IPS DF 19.7 (cell line): Measurements from ENCODE around the gene PPM1E.
"Not testable (repeated sequence)": the region's sequence is repeated elsewhere in the genome, so short reads cannot be mapped to it uniquely, and the experiment has no call there.

Experiments
- DNase-seq: peaks from one replicate; pipeline ENCODE4 v3.0.0-alpha.2; 2013; ENCODE audit warnings: low read depth, low spot score

The PPM1E gene

GRCh38 chr17:58755577-58756245 is at the start of gene PPM1E:
Gene PPM1E (plus strand): TSS chr17:58755854.
- DNase-seq = peak; percentile 64

GRCh38 chr17:58706351-58707140 is 49.1 kb upstream of the PPM1E start:
- no peak for DNase-seq

- no peak for DNase-seq
Observed at GRCh38 chr17:58710948-58711552, 44.6 kb upstream of the PPM1E start.

- no peak for DNase-seq
Observed at GRCh38 chr17:58722274-58722673, 33.4 kb upstream of the PPM1E start.

GRCh38 chr17:58722696-58723095 is 33.0 kb upstream of the PPM1E start:
- DNase-seq = no peak

GRCh38 chr17:58728798-58729197 is 26.9 kb upstream of the PPM1E start:
- DNase-seq = no peak

GRCh38 chr17:58730937-58731336 is 24.7 kb upstream of the PPM1E start:
- DNase-seq = no peak

GRCh38 chr17:58734040-58734439 is 21.6 kb upstream of the PPM1E start:
- DNase-seq = no peak

- DNase-seq = no peak
Observed at GRCh38 chr17:58734811-58735210, 20.8 kb upstream of the PPM1E start.

- DNase-seq = no peak
Observed at GRCh38 chr17:58741121-58741625, 14.5 kb upstream of the PPM1E start.

GRCh38 chr17:58747674-58748073 is 8.0 kb upstream of the PPM1E start:
- DNase-seq = no peak

GRCh38 chr17:58749627-58750026 is 6.0 kb upstream of the PPM1E start:
- not testable (repeated sequence) for DNase-seq

- no peak for DNase-seq
Observed at GRCh38 chr17:58753026-58753425, 2.6 kb upstream of the PPM1E start.

GRCh38 chr17:58755269-58755576 is 431 bp upstream of the PPM1E start:
- no peak for DNase-seq

- no peak for DNase-seq
Observed at GRCh38 chr17:58756246-58757161, 850 bp downstream of the PPM1E start.

- DNase-seq = no peak
Observed at GRCh38 chr17:58757162-58757613, 1.5 kb downstream of the PPM1E start.

GRCh38 chr17:58758890-58759289 is 3.2 kb downstream of the PPM1E start:
- DNase-seq = no peak

- DNase-seq = no peak
Observed at GRCh38 chr17:58759522-58759921, 3.9 kb downstream of the PPM1E start.

- no peak for DNase-seq
Observed at GRCh38 chr17:58760248-58760647, 4.6 kb downstream of the PPM1E start.

GRCh38 chr17:58763263-58763662 is 7.6 kb downstream of the PPM1E start:
- no peak for DNase-seq

GRCh38 chr17:58764373-58764772 is 8.7 kb downstream of the PPM1E start:
- no peak for DNase-seq

GRCh38 chr17:58778482-58778881 is 22.8 kb downstream of the PPM1E start:
- DNase-seq = not testable (repeated sequence)
